GM12878 (cell line): ENCODE measurements around the gene CDK5RAP3. TPM values are rescaled to one million over a fixed set of nuclear protein-coding genes. Genes with fewer than 3 reads are reported as not detected.

Experiments used
- BCL11A ChIP-seq: IDR thresholded peaks from 2 replicates; pipeline ENCODE4 v1.6.1; 2011; ENCODE audit warnings: low read depth, low read length
- ETV6 ChIP-seq, 2 experiments: fragments of 450-650 bp in 1 of 2; IDR thresholded peaks in 1 of 2; conservative IDR thresholded peaks in 1 of 2; 2 replicates each; pipeline ENCODE4 v1.6.1; 2014; ENCODE audit warnings: antibody characterized with exemption in 1 of 2, borderline replicate concordance in 1 of 2, low read depth in 1 of 2, mild to moderate bottlenecking in 1 of 2, moderate library complexity in 1 of 2
- FOXM1 ChIP-seq: IDR thresholded peaks from 2 replicates; pipeline ENCODE4 v1.6.1; 2012; ENCODE audit warnings: low read depth, mild to moderate bottlenecking, inconsistent platforms, low read length, moderate library complexity
- IKZF1 ChIP-seq: fragments of 450-650 bp; conservative IDR thresholded peaks from 2 replicates; pipeline ENCODE4 v1.6.1; 2017; ENCODE audit warnings: antibody characterized with exemption, mild to moderate bottlenecking
- IKZF2 ChIP-seq, 2 experiments: fragments of 450-650 bp; IDR thresholded peaks; 2 replicates each; pipeline ENCODE4 v1.6.1; 2017; ENCODE audit warnings: mild to moderate bottlenecking in 2 of 2, moderate library complexity in 2 of 2
- RB1 ChIP-seq: fragments of 450-650 bp; formaldehyde crosslinking; IDR thresholded peaks from 2 replicates; pipeline ENCODE4 v1.6.1; 2017; ENCODE audit warnings: mild to moderate bottlenecking, borderline replicate concordance
- RFX5 ChIP-seq: IDR thresholded peaks from 2 replicates; pipeline ENCODE4 v1.6.1; 2011; ENCODE audit warnings: low read depth, low read length, improper control_type of control experiment
- SRF ChIP-seq, 2 experiments: IDR thresholded peaks; 2 replicates each; pipeline ENCODE4 v1.6.1; 2011; ENCODE audit warnings: low read depth in 2 of 2, low read length in 2 of 2, mild to moderate bottlenecking in 1 of 2, moderate library complexity in 1 of 2
- TCF7 ChIP-seq: IDR thresholded peaks from 2 replicates; pipeline ENCODE4 v1.6.1; 2014; ENCODE audit warnings: antibody characterized with exemption, borderline replicate concordance
- polyA plus RNA-seq, 11 experiments: library from polyadenylated mRNA; depleted of rRNA in 4 of 11; unstranded in 6 of 11; stranded (reverse) in 5 of 11; fragments of >200 nt; fragmentation: Nextera tagmentation in 4 of 11; fragmentation: Illumina TruSeq in 1 of 11; extraction: Ambion mirVana in 4 of 11; extraction: Trizol in 1 of 11; gene quantifications; 1 replicate in 1 of 11; 2 replicates in 10 of 11; pipeline versions ENCODE4 v1.2.1 to v1.2.3, GENCODE V29; 2011 to 2016; ENCODE audit warnings: inconsistent platforms in 2 of 11, missing spikeins in 2 of 11, low read depth in 1 of 11
- total RNA-seq, 4 experiments: library from RNA; depleted of rRNA in 3 of 4; stranded (reverse); fragments of >200 nt in 3 of 4; fragmentation: Illumina TruSeq in 1 of 4; extraction: Trizol in 1 of 4; gene quantifications; 2 replicates each; pipeline versions ENCODE4 v1.2.1 to v1.2.3, GENCODE V29; 2013 to 2021
- TF ChIP-seq, protein P1 (sequence below): fragments of 450-650 bp; IDR thresholded peaks from 2 replicates; pipeline ENCODE4 v1.6.1; 2014; ENCODE audit warnings: mild to moderate bottlenecking
- TF ChIP-seq, protein P2 (sequence below): fragments of 450-650 bp; formaldehyde crosslinking; IDR thresholded peaks from 2 replicates; pipeline ENCODE4 v1.4.0; 2020; ENCODE audit warnings: mild to moderate bottlenecking, moderate library complexity
- TF ChIP-seq, protein P3 (sequence below): fragments of 450-650 bp; conservative IDR thresholded peaks from 2 replicates; pipeline ENCODE4 v1.6.1; 2017; ENCODE audit warnings: mild to moderate bottlenecking, moderate library complexity
- TF ChIP-seq, protein P4 (sequence below): fragments of 450-650 bp; IDR thresholded peaks from 2 replicates; pipeline ENCODE4 v1.6.1; 2016; ENCODE audit warnings: mild to moderate bottlenecking, moderate library complexity, borderline replicate concordance
- TF ChIP-seq, protein P5 (sequence below): fragments of 450-650 bp; IDR thresholded peaks from 2 replicates; pipeline ENCODE4 v1.6.1; 2017; ENCODE audit warnings: antibody characterized with exemption, mild to moderate bottlenecking, moderate library complexity

The CDK5RAP3 gene
- total and polyA plus RNA-seq, 10 of the 15 experiments (the other 5 are each of a cell fraction or from before 2014, with no cell fraction given), result 69.4 to 237 (median 160) TPM

DNA sequence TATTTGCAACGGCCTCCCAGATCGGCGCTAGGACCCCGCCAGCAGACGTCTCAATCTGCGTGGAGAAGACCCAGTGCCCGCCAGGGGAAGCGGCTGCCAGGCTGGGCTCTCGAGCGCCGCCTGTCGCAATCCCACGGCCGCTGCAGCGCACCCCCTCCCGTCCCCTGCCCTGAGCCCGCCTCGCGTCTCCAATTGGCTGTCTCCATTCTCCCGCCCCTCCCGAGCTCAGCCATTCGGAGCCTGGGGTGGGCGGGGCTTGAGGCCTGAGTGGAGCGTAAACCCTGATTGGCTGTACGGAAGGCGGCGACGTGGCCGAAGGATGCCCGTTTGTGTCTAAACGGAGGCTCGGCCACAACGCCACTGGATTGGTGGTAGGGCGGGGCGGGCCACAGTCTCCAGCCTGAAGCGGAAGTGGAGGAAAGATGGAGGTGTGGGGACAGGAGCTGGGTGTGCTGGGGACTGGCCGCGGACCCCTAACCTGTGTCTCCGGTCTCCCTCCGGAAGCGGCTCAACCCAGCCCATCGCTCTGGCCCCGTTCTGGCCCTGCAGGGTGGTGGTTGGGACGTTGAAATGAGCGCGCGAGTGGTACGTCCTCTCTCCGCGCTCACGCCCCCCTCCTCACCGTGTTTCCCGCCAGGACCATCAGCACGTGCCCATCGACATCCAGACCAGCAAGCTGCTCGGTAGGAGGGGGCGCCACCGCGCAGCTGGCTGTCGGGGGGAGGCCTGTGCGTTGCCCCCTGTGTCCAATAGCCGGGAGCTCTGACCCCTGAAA lies at the start of gene CDK5RAP3 (continued):
- TF ChIP-seq RFX5, result peak; percentile 77
- TF ChIP-seq, protein P1, sequence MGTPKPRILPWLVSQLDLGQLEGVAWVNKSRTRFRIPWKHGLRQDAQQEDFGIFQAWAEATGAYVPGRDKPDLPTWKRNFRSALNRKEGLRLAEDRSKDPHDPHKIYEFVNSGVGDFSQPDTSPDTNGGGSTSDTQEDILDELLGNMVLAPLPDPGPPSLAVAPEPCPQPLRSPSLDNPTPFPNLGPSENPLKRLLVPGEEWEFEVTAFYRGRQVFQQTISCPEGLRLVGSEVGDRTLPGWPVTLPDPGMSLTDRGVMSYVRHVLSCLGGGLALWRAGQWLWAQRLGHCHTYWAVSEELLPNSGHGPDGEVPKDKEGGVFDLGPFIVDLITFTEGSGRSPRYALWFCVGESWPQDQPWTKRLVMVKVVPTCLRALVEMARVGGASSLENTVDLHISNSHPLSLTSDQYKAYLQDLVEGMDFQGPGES, result peak; percentile 92
- no peak for TF ChIP-seq BCL11A
- 0 out of 4 replicates have a peak, but pooled peaks of 1 of the 2 experiments have one; percentile 5 for TF ChIP-seq SRF (IDR thresholded peaks at IDR 0.05; ENCODE audit: low read depth in 2 of 2, low read length in 2 of 2)
- peak; percentile 66 for TF ChIP-seq IKZF1
- no peak for TF ChIP-seq FOXM1
- TF ChIP-seq, protein P2, sequence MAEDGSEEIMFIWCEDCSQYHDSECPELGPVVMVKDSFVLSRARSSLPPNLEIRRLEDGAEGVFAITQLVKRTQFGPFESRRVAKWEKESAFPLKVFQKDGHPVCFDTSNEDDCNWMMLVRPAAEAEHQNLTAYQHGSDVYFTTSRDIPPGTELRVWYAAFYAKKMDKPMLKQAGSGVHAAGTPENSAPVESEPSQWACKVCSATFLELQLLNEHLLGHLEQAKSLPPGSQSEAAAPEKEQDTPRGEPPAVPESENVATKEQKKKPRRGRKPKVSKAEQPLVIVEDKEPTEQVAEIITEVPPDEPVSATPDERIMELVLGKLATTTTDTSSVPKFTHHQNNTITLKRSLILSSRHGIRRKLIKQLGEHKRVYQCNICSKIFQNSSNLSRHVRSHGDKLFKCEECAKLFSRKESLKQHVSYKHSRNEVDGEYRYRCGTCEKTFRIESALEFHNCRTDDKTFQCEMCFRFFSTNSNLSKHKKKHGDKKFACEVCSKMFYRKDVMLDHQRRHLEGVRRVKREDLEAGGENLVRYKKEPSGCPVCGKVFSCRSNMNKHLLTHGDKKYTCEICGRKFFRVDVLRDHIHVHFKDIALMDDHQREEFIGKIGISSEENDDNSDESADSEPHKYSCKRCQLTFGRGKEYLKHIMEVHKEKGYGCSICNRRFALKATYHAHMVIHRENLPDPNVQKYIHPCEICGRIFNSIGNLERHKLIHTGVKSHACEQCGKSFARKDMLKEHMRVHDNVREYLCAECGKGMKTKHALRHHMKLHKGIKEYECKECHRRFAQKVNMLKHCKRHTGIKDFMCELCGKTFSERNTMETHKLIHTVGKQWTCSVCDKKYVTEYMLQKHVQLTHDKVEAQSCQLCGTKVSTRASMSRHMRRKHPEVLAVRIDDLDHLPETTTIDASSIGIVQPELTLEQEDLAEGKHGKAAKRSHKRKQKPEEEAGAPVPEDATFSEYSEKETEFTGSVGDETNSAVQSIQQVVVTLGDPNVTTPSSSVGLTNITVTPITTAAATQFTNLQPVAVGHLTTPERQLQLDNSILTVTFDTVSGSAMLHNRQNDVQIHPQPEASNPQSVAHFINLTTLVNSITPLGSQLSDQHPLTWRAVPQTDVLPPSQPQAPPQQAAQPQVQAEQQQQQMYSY (CRISPR knock-in tag), result no peak
- TF ChIP-seq, protein P3, sequence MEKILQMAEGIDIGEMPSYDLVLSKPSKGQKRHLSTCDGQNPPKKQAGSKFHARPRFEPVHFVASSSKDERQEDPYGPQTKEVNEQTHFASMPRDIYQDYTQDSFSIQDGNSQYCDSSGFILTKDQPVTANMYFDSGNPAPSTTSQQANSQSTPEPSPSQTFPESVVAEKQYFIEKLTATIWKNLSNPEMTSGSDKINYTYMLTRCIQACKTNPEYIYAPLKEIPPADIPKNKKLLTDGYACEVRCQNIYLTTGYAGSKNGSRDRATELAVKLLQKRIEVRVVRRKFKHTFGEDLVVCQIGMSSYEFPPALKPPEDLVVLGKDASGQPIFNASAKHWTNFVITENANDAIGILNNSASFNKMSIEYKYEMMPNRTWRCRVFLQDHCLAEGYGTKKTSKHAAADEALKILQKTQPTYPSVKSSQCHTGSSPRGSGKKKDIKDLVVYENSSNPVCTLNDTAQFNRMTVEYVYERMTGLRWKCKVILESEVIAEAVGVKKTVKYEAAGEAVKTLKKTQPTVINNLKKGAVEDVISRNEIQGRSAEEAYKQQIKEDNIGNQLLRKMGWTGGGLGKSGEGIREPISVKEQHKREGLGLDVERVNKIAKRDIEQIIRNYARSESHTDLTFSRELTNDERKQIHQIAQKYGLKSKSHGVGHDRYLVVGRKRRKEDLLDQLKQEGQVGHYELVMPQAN, result peak; percentile 95
- TF ChIP-seq RB1, result peak; percentile 96; the same call in 1 of the 2 replicates
- TF ChIP-seq ETV6 (conservative IDR thresholded peaks at IDR 0.05 in 1 of 2, IDR thresholded peaks at IDR 0.05 in 1 of 2; ENCODE audit: borderline replicate concordance in 1 of 2, low read depth in 1 of 2), result no peak
- TF ChIP-seq TCF7, result no peak
- TF ChIP-seq, protein P4, sequence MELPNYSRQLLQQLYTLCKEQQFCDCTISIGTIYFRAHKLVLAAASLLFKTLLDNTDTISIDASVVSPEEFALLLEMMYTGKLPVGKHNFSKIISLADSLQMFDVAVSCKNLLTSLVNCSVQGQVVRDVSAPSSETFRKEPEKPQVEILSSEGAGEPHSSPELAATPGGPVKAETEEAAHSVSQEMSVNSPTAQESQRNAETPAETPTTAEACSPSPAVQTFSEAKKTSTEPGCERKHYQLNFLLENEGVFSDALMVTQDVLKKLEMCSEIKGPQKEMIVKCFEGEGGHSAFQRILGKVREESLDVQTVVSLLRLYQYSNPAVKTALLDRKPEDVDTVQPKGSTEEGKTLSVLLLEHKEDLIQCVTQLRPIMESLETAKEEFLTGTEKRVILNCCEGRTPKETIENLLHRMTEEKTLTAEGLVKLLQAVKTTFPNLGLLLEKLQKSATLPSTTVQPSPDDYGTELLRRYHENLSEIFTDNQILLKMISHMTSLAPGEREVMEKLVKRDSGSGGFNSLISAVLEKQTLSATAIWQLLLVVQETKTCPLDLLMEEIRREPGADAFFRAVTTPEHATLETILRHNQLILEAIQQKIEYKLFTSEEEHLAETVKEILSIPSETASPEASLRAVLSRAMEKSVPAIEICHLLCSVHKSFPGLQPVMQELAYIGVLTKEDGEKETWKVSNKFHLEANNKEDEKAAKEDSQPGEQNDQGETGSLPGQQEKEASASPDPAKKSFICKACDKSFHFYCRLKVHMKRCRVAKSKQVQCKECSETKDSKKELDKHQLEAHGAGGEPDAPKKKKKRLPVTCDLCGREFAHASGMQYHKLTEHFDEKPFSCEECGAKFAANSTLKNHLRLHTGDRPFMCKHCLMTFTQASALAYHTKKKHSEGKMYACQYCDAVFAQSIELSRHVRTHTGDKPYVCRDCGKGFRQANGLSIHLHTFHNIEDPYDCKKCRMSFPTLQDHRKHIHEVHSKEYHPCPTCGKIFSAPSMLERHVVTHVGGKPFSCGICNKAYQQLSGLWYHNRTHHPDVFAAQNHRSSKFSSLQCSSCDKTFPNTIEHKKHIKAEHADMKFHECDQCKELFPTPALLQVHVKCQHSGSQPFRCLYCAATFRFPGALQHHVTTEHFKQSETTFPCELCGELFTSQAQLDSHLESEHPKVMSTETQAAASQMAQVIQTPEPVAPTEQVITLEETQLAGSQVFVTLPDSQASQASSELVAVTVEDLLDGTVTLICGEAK, result no peak; the same call in 1 of the 2 replicates
- TF ChIP-seq, protein P5, sequence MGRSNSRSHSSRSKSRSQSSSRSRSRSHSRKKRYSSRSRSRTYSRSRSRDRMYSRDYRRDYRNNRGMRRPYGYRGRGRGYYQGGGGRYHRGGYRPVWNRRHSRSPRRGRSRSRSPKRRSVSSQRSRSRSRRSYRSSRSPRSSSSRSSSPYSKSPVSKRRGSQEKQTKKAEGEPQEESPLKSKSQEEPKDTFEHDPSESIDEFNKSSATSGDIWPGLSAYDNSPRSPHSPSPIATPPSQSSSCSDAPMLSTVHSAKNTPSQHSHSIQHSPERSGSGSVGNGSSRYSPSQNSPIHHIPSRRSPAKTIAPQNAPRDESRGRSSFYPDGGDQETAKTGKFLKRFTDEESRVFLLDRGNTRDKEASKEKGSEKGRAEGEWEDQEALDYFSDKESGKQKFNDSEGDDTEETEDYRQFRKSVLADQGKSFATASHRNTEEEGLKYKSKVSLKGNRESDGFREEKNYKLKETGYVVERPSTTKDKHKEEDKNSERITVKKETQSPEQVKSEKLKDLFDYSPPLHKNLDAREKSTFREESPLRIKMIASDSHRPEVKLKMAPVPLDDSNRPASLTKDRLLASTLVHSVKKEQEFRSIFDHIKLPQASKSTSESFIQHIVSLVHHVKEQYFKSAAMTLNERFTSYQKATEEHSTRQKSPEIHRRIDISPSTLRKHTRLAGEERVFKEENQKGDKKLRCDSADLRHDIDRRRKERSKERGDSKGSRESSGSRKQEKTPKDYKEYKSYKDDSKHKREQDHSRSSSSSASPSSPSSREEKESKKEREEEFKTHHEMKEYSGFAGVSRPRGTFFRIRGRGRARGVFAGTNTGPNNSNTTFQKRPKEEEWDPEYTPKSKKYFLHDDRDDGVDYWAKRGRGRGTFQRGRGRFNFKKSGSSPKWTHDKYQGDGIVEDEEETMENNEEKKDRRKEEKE, result no peak
- peak in 1 of 2 experiments; percentile 28; a peak in 1 of 4 replicates for TF ChIP-seq IKZF2 (IDR thresholded peaks at IDR 0.05)
